HFFc6 (cell line): Measurements from ENCODE around the gene KSR2. TPM values are rescaled to one million over a fixed set of nuclear protein-coding genes. Genes with fewer than 3 reads are reported as not detected.
"Not testable (repeated sequence)": the region's sequence is repeated elsewhere in the genome, so short reads cannot be mapped to it uniquely, and the experiment has no call there.

ENCODE experiments used
- DNase-seq: peaks from one replicate; pipeline ENCODE4 v3.0.0-alpha.2; 2018
- H3K27ac Mint-ChIP-seq: 2 replicates; pipeline ENCODE4 v1.8.0; 2020; ENCODE audit warnings: mild to moderate bottlenecking, mixed read lengths
- H3K27me3 Mint-ChIP-seq: 2 replicates; pipeline ENCODE4 v1.8.0; 2021; ENCODE audit warnings: mild to moderate bottlenecking, moderate library complexity, mixed read lengths; ENCODE audit not compliant: insufficient read depth
- H3K36me3 Mint-ChIP-seq: 2 replicates; pipeline ENCODE4 v1.8.0; 2021; ENCODE audit warnings: low read depth, mixed read lengths
- H3K4me1 Mint-ChIP-seq: 2 replicates; pipeline ENCODE4 v1.8.0; 2020; ENCODE audit warnings: low read depth, mixed read lengths
- H3K4me3 Mint-ChIP-seq: 2 replicates; pipeline ENCODE4 v1.8.0; 2020; ENCODE audit warnings: mild to moderate bottlenecking, moderate library complexity, mixed read lengths
- H3K9me3 Mint-ChIP-seq: 2 replicates; pipeline ENCODE4 v1.8.0; 2020; ENCODE audit warnings: mild to moderate bottlenecking, mixed read lengths
- CTCF ChIP-seq: fragments of 200-600 bp; sonication (generic); IDR thresholded peaks from 2 replicates; pipeline ENCODE4 v1.5.0; 2021; ENCODE audit warnings: antibody characterized with exemption, mild to moderate bottlenecking
- total RNA-seq, 6 experiments: library from RNA; stranded (reverse); fragmentation: NEBNext Ultra II Directional; extraction: Animal tissue kit (Norgen Biotek cat#: 25700); gene quantifications; 2 replicates in 1 of 6; 3 replicates in 5 of 6; pipeline ENCODE4 v1.2.3, GENCODE V29; 2021

Gene KSR2
- total RNA-seq, 6 experiments from 2014 or later = 0.09 to 0.22 (median 0.12) TPM; not detected in 2

GRCh38 chr12:117645473-117645872 is 323.3 kb downstream of the KSR2 start:
- Mint-ChIP-seq H3K9me3 (peaks cover 9% of the 10 kb centered on the region; the same call in 1 of the 2 replicates), H3K27ac (no peak overlapping the region), H3K4me3 (no peak overlapping the region), H3K4me1 (no peaks in the 10 kb centered on the region), H3K36me3 (no peaks in the 10 kb centered on the region), H3K27me3 (peaks cover 7% of the 10 kb centered on the region)
- DNase-seq = no peak
- TF ChIP-seq CTCF = no peak

- no peaks in the 10 kb centered on the region for H3K36me3 Mint-ChIP-seq
- no peaks in the 10 kb centered on the region for H3K4me1 Mint-ChIP-seq
- no peak for TF ChIP-seq CTCF
- H3K4me3 Mint-ChIP-seq = no peak overlapping the region
- DNase-seq = no peak
- H3K9me3 Mint-ChIP-seq = peaks cover 9% of the 10 kb centered on the region; the same call in 1 of the 2 replicates
- H3K27ac Mint-ChIP-seq = no peak overlapping the region
- H3K27me3 Mint-ChIP-seq = peaks cover 9% of the 10 kb centered on the region
Observed at GRCh38 chr12:117643971-117644370, 324.8 kb downstream of the KSR2 start.

GRCh38 chr12:117641885-117642284 is 326.9 kb downstream of the KSR2 start:
- Mint-ChIP-seq H3K4me3 (no peak overlapping the region), H3K27ac (no peak overlapping the region), H3K9me3 (peaks cover 12% of the 10 kb centered on the region), H3K36me3 (no peaks in the 10 kb centered on the region), H3K27me3 (peaks cover 6% of the 10 kb centered on the region), H3K4me1 (no peaks in the 10 kb centered on the region)
- TF ChIP-seq CTCF = no peak
- no peak for DNase-seq

- H3K36me3 Mint-ChIP-seq = no peaks in the 10 kb centered on the region
- no peak overlapping the region for H3K27ac Mint-ChIP-seq
- no peak overlapping the region for H3K4me3 Mint-ChIP-seq
- DNase-seq = no peak
- peaks cover 12% of the 10 kb centered on the region for H3K9me3 Mint-ChIP-seq
- TF ChIP-seq CTCF = no peak
- H3K27me3 Mint-ChIP-seq = peaks cover 2% of the 10 kb centered on the region
- H3K4me1 Mint-ChIP-seq = no peaks in the 10 kb centered on the region
Observed at GRCh38 chr12:117640511-117640910, 328.3 kb downstream of the KSR2 start.

GRCh38 chr12:117629454-117629853 is 339.3 kb downstream of the KSR2 start:
- H3K9me3 Mint-ChIP-seq = peaks cover 33% of the 10 kb centered on the region
- H3K27ac Mint-ChIP-seq = no peak overlapping the region
- DNase-seq = no peak
- no peaks in the 10 kb centered on the region for H3K36me3 Mint-ChIP-seq
- no peak overlapping the region for H3K4me3 Mint-ChIP-seq
- peaks cover 2% of the 10 kb centered on the region for H3K27me3 Mint-ChIP-seq
- TF ChIP-seq CTCF = no peak
- no peaks in the 10 kb centered on the region for H3K4me1 Mint-ChIP-seq

- not testable (repeated sequence) for H3K27me3 Mint-ChIP-seq, H3K27ac Mint-ChIP-seq, DNase-seq, H3K4me3 Mint-ChIP-seq, H3K4me1 Mint-ChIP-seq, H3K36me3 Mint-ChIP-seq
- peaks cover 27% of the 10 kb centered on the region for H3K9me3 Mint-ChIP-seq
Observed at GRCh38 chr12:117628711-117629110, 340.1 kb downstream of the KSR2 start.
